ENCODE measurements around the gene RAB3B. TPM values are rescaled to one million over a fixed set of nuclear protein-coding genes. Genes with fewer than 3 reads are reported as not detected.

Gene RAB3B
- total RNA-seq, 6 donors from 2014 or later, result under 0.01 to 1.2 (median 0.12) TPM; not detected in 2

- Histone ChIP-seq H3K36me3 (no peaks in the 10 kb centered on the region), H3K27me3 (no peaks in the 10 kb centered on the region), H3K4me3 (no peak overlapping the region), H3K4me1 (no peaks in the 10 kb centered on the region), H3K9me3 (peaks cover 0 to 15% (median 11%) of the 10 kb centered on the region in 4 donors), H3K27ac (no peak overlapping the region)
- peak in 1 of 2 donors; percentile 31 for DNase-seq
- WGBS, 2 donors, result 83 to 85% methylated on average over 7 to 9 of the region's 9 CpGs
- no peak for ATAC-seq (ENCODE audit: low FRiP score in 2 of 2)
- TF ChIP-seq EP300 (IDR thresholded peaks at IDR 0.05) (no peak), POLR2A (IDR thresholded peaks at IDR 0.05) (no peak)
These were observed 41.3 kb downstream of the RAB3B start for GRCh38 chr1:51949014-51949702.

- H3K4me3 ChIP-seq, result no peak overlapping the region
- H3K27ac ChIP-seq, result no peak overlapping the region
- H3K36me3 ChIP-seq, result no peaks in the 10 kb centered on the region
- 86 to 88% methylated on average over 2 of the region's 2 CpGs for WGBS, 2 donors
- TF ChIP-seq EP300 (IDR thresholded peaks at IDR 0.05) (no peak), POLR2AphosphoS5 (IDR thresholded peaks at IDR 0.05) (no peak), CTCF (IDR thresholded peaks at IDR 0.05) (no peak), POLR2A (IDR thresholded peaks at IDR 0.05) (no peak)
- ATAC-seq (ENCODE audit: low FRiP score in 2 of 2) (no peak), DNase-seq (no peak)
- no peaks in the 10 kb centered on the region for H3K4me1 ChIP-seq
- H3K27me3 ChIP-seq, result no peaks in the 10 kb centered on the region
- H3K9me3 ChIP-seq, result peaks cover 0 to 15% (median 11%) of the 10 kb centered on the region in 4 donors
These were observed 42.0 kb downstream of the RAB3B start for GRCh38 chr1:51948491-51948915.

GRCh38 chr1:51946300-51946699, 44.2 kb downstream of the RAB3B start:
- no peak for DNase-seq
- WGBS, 2 donors, result 71 to 83% methylated on average over 1 of the region's 1 CpG
- Histone ChIP-seq H3K4me1 (no peaks in the 10 kb centered on the region), H3K36me3 (no peaks in the 10 kb centered on the region), H3K4me3 (no peak overlapping the region), H3K9me3 (peaks cover 0 to 26% (median 22%) of the 10 kb centered on the region in 4 donors), H3K27me3 (no peaks in the 10 kb centered on the region), H3K27ac (no peak overlapping the region)
- ATAC-seq (ENCODE audit: low FRiP score in 2 of 2), result no peak
- TF ChIP-seq POLR2A (IDR thresholded peaks at IDR 0.05), result no peak
- no peak for TF ChIP-seq EP300 (IDR thresholded peaks at IDR 0.05)
- TF ChIP-seq POLR2AphosphoS5 (IDR thresholded peaks at IDR 0.05), result no peak
- no peak for TF ChIP-seq CTCF (IDR thresholded peaks at IDR 0.05)

GRCh38 chr1:51945591-51945990, 44.9 kb downstream of the RAB3B start:
- no peak for ATAC-seq (ENCODE audit: low FRiP score in 2 of 2)
- H3K4me3 ChIP-seq, result no peak overlapping the region
- no peak for TF ChIP-seq POLR2A (IDR thresholded peaks at IDR 0.05)
- no peak for TF ChIP-seq POLR2AphosphoS5 (IDR thresholded peaks at IDR 0.05)
- no peak for TF ChIP-seq EP300 (IDR thresholded peaks at IDR 0.05)
- no peak for TF ChIP-seq CTCF (IDR thresholded peaks at IDR 0.05)

GRCh38 chr1:51942281-51942680, 48.2 kb downstream of the RAB3B start:
- no peak overlapping the region for H3K4me3 ChIP-seq
- 92 to 98% methylated on average over 2 of the region's 2 CpGs for WGBS, 2 donors
- ATAC-seq (ENCODE audit: low FRiP score in 2 of 2) (no peak), DNase-seq (no peak)
- H3K9me3 ChIP-seq, result peaks cover 0 to 22% (median 20%) of the 10 kb centered on the region in 4 donors
- no peaks in the 10 kb centered on the region for H3K27me3 ChIP-seq
- H3K36me3 ChIP-seq, result no peaks in the 10 kb centered on the region
- TF ChIP-seq EP300 (IDR thresholded peaks at IDR 0.05), result no peak
- TF ChIP-seq POLR2AphosphoS5 (IDR thresholded peaks at IDR 0.05), result no peak
- no peak for TF ChIP-seq POLR2A (IDR thresholded peaks at IDR 0.05)
- no peak for TF ChIP-seq CTCF (IDR thresholded peaks at IDR 0.05)
- no peaks in the 10 kb centered on the region for H3K4me1 ChIP-seq
- no peak overlapping the region for H3K27ac ChIP-seq

More at GRCh38 chr1:51945591-51945990, 44.9 kb downstream of the RAB3B start:
- no peaks in the 10 kb centered on the region for H3K4me1 ChIP-seq
- H3K9me3 ChIP-seq, result peaks cover 0 to 33% (median 29%) of the 10 kb centered on the region in 4 donors
- DNase-seq, result no peak
- no peaks in the 10 kb centered on the region for H3K36me3 ChIP-seq
- H3K27ac ChIP-seq, result no peak overlapping the region
- no peaks in the 10 kb centered on the region for H3K27me3 ChIP-seq

Data from upper lobe of left lung (tissue), 6 donors.